GM12865 (cell line): Measurements from ENCODE around the gene ST8SIA6.

Experiments used
- DNase-seq: peaks from one replicate; pipeline ENCODE4 v3.0.0; 2010; ENCODE audit warnings: low read depth
- H3K4me3 ChIP-seq: 2 replicates; pipeline ENCODE4 v1.5.1; 2011; ENCODE audit warnings: mild to moderate bottlenecking, low read depth, low read length, control low read depth
- TF ChIP-seq, protein P1 (sequence below): IDR thresholded peaks from 2 replicates; pipeline ENCODE4 v1.5.1; 2011; ENCODE audit warnings: low read length, control low read depth, low read depth, inconsistent platforms; ENCODE audit not compliant: insufficient read depth; ENCODE audit errors: missing control alignments

The ST8SIA6 gene

GRCh38 chr10:17278607-17279240 is 175.7 kb downstream of the ST8SIA6 start:
- H3K4me3 ChIP-seq = no peak overlapping the region
- no peak for DNase-seq
- TF ChIP-seq, protein P1, sequence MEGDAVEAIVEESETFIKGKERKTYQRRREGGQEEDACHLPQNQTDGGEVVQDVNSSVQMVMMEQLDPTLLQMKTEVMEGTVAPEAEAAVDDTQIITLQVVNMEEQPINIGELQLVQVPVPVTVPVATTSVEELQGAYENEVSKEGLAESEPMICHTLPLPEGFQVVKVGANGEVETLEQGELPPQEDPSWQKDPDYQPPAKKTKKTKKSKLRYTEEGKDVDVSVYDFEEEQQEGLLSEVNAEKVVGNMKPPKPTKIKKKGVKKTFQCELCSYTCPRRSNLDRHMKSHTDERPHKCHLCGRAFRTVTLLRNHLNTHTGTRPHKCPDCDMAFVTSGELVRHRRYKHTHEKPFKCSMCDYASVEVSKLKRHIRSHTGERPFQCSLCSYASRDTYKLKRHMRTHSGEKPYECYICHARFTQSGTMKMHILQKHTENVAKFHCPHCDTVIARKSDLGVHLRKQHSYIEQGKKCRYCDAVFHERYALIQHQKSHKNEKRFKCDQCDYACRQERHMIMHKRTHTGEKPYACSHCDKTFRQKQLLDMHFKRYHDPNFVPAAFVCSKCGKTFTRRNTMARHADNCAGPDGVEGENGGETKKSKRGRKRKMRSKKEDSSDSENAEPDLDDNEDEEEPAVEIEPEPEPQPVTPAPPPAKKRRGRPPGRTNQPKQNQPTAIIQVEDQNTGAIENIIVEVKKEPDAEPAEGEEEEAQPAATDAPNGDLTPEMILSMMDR = no peak

GRCh38 chr10:17276756-17277424 is 177.5 kb downstream of the ST8SIA6 start:
- no peak for DNase-seq
- TF ChIP-seq, protein P1 = no peak
- no peak overlapping the region for H3K4me3 ChIP-seq

DNA sequence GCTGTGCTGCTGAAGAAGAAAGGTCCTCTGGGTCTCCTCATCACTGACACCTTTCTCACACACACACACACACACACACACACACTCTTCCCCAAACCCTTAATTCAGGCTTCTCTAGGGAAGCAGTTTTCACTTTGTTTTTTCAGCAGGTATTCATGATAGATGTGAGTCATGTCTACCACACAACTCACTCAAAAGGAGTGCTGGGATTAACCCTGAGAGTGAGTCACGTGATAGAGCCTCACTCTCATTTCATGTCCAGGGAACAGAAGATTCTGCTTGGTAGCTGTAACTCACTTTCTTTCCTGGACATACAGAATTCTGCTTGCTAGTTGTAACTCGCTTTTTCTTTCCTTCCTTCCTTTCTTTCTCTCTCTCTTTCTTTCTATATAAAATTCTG is 181.0 kb downstream of the ST8SIA6 start:
- DNase-seq = no peak
- H3K4me3 ChIP-seq = no peak overlapping the region
- TF ChIP-seq, protein P1 = no peak

- no peak overlapping the region for H3K4me3 ChIP-seq
- TF ChIP-seq, protein P1 = no peak
- DNase-seq = no peak
Measured at GRCh38 chr10:17272648-17273047, 181.7 kb downstream of the ST8SIA6 start.
